Stimulated activated CD8-positive, alpha-beta memory T cell treated with anti-CD3 and anti-CD28 coated beads, Interleukin-4, amount 100 ng/mL, for 4 hours (primary cell): ENCODE results near the gene EPAS1.
A peak's percentile ranks its signal among the peaks of the same experiment; 100 is the strongest.

ENCODE experiments used
- DNase-seq, 2 donors: peaks; one replicate each; pipeline ENCODE4 v3.0.0-alpha.2; 2020; ENCODE audit warnings: low read depth in 2 of 2, low spot score in 1 of 2

EPAS1 gene

GRCh38 chr2:46338674-46339073 is 41.5 kb downstream of the EPAS1 start:
- no peak for DNase-seq

DNA sequence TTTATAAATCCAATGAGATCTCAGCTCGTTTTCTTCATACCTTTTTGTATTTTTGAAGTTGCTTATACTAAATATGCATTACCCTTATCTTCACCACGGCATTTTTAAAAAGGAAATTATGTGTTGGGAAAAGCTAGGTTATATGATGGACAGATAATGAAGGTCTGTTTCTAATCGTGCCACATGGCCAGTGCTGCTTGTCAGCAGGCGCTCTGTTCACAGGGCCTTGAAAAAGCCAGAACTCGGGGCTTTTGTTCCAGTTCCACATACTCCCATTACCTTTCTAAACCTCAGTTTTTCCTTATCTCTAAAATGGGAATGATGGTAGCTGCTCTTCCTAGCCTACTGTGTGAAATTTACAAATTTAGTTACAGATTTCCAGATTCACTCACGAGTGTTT is 42.0 kb downstream of the EPAS1 start:
- no peak for DNase-seq

- DNase-seq: no peak
Measured at GRCh38 chr2:46339676-46340459, 42.7 kb downstream of the EPAS1 start.

DNA sequence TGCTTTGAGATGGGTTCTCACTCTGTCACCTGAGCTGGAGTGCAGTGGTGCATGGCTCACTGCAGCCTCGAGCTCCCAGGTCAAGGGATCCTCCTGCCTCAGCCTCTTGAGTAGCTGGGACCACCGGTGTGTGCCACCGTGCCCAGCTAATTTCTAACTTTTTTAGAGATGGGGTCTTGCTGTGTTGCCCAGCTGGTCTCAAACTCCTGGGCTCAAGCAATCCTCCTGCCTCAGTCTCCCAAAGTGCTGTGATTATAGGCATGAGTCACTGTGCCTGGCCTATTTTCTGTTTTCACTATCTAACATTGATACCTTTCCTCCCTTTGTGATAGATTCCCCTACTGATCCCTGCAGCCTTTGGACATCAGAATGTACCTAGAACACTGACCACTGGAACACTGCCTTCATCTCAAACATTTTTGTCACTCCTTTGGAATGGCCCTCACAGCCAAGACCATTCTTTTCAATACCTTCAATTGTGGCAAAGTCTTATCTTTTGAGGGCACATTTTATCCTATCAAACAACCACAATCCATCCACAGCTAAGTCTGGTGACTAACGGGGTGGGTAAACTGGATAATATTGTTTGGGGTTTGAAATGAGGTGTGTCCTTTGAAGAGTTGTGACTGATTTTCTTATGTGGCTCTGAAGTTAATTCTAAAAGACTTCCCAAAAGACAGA is 43.7 kb downstream of the EPAS1 start:
- no peak for DNase-seq

- DNase-seq: no peak
Measured at GRCh38 chr2:46342566-46343315, 45.5 kb downstream of the EPAS1 start.

GRCh38 chr2:46344706-46345105 is 47.5 kb downstream of the EPAS1 start:
- DNase-seq: no peak

- no peak for DNase-seq
Measured at GRCh38 chr2:46345775-46346174, 48.6 kb downstream of the EPAS1 start.

DNA sequence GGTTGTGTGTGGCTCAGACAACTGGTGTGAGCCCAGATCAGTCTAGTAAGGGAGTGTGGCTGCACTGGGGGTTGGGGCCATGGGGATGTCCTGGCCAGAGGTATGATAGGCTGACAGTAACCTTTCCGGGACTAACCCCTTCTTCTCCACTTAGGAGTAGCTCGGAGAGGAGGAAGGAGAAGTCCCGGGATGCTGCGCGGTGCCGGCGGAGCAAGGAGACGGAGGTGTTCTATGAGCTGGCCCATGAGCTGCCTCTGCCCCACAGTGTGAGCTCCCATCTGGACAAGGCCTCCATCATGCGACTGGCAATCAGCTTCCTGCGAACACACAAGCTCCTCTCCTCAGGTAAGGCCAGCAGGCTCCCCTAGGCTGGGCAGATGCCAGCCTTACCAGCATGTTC is 49.5 kb downstream of the EPAS1 start:
- no peak for DNase-seq

GRCh38 chr2:46347648-46348280 is 50.6 kb downstream of the EPAS1 start:
- DNase-seq: no peak

GRCh38 chr2:46349115-46349547 is 51.9 kb downstream of the EPAS1 start:
- DNase-seq: no peak

GRCh38 chr2:46350029-46350689 is 53.0 kb downstream of the EPAS1 start:
- no peak for DNase-seq

- DNase-seq: no peak
Measured at GRCh38 chr2:46351098-46351749, 54.0 kb downstream of the EPAS1 start.

DNA sequence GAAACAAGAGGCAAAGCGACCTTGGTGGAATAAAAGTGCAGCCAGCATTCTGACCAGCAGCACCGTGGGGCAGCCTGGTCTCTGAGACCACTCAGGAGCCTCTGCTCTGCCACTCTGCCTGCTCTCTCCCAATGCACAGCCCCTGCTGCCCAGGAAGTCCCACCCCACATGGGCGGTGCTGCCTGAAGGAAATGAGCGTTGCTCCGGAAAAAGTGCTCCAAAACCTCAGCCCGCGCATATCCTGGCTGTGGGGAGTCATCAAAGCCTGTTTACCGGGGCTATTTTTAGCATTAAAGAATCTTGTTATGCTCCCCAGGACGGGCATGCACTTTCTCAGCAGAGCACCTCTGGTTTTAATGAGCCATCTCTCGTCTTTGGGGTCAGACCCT is 54.5 kb downstream of the EPAS1 start:
- DNase-seq: peak in 1 of 2 donors; percentile 36

DNA sequence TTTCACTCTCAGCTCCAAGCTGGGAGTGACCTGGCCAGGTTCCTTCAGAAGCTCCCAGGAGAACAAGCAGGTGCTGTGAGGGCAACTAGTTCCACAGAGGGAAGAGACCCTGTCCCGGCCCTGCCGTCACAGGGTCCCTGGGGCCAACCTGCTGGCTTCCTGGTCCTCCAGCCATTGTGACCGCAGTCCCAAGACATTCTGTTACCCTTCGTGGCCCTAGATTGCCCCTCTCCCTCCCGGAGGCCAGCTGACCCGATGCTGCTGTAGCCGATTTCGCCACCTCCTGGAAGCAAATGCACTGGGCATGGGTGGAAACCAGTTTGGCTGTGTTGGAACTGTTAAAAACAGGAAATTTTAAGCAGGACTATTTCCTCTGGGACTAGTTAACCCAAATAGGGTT is 55.4 kb downstream of the EPAS1 start:
- no peak for DNase-seq

DNA sequence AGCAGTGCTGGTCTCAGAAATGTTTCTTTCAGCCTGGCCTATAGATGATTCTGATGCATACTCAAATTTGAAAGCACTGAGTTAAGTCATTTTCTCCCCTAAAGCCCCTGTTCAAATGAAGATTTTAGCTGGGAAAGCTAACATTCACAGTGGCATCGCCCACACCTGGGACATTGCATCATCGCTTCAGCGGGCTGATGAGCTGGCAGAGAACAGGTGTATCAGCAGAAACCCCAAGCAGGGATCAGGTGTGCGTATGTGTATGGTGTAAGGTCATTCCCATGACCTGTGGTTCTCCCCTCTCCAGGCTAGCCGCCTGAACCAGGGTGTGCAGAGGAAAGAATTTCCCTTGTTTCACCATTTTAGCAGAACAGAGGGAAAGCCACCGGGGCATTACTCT is 56.3 kb downstream of the EPAS1 start:
- DNase-seq: no peak

- DNase-seq: no peak
Measured at GRCh38 chr2:46355756-46356155, 58.5 kb downstream of the EPAS1 start.

DNA sequence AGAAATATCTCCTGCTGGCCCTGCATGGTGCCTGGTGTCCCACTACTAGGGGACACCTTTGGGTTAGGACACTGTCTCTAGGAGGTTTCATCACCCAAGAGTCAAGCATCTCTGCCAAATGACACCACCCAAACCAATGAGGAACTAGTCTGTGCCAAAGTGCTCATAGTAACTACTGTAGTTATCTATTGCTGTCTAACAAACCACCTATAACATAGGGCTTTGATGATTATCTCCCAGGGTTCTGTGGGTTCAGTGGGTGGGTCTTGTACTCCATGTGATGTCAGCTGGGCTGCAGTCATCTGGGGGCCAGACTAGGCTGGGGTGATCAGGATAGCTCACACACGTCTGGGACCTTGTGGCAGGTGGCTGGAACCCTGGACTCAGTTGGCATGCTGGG is 59.8 kb downstream of the EPAS1 start:
- no peak for DNase-seq

DNA sequence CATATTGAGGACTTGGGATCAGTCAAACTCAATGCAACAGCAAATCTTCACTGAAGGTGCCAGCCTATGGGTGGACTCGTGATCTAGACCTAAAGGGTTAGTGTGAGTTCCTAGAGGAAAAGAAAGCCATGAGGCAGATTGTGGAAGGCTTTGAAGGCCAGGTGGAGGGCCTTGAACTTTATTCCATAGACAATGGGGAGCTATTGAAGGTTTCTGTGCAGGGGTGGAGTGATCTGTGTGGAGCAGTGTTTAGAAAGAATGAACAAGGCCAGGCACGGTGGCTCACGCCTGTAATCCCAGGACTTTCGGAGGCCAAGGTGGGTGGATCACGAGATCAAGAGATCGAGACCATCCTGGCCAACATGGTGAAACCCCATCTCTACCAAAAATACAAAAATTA is 61.5 kb downstream of the EPAS1 start:
- no peak for DNase-seq

DNA sequence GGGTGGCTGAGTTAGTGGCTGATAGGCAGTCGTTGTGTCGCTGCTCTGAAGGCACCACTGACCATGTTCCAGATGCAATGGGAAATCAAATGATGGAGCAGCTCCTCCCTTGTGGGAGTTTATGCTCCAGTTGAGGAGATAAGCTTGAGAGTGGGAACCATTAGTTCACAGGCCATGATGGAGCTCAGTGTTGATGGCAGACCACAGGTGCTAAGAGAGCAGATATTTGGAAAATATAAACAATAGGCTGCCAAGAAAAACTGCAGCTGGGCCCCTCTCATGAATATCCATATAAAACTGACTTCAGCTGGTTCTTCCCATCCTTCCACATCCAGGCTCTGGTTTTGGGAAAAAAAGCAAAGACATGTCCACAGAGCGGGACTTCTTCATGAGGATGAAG is 63.1 kb downstream of the EPAS1 start:
- no peak for DNase-seq

GRCh38 chr2:46361920-46362666 is 64.9 kb downstream of the EPAS1 start:
- DNase-seq: no peak
